Liver (tissue), 9 donors: ENCODE results near the gene A4GALT. TPM values are rescaled to one million over a fixed set of nuclear protein-coding genes. Genes with fewer than 3 reads are reported as not detected.

ENCODE experiments used
- DNase-seq: peaks from one replicate; pipeline ENCODE4 v3.0.0-alpha.2; 2017; ENCODE audit warnings: low spot score
- H3K27ac ChIP-seq, 2 donors: one replicate each; pipeline ENCODE4 v1.7.0; 2013; ENCODE audit warnings: inconsistent platforms in 2 of 2, low read length in 2 of 2, control low read depth in 1 of 2, low read depth in 1 of 2, mild to moderate bottlenecking in 1 of 2
- H3K27me3 ChIP-seq, 4 donors: one replicate each; pipeline versions ENCODE4 v1.6.1 to v1.7.0; 2013; ENCODE audit warnings: low read length in 3 of 4, inconsistent platforms in 1 of 4, mild to moderate bottlenecking in 1 of 4, moderate library complexity in 1 of 4; ENCODE audit not compliant: control insufficient read depth in 4 of 4, insufficient read depth in 4 of 4
- H3K36me3 ChIP-seq, 4 donors: one replicate each; pipeline versions ENCODE4 v1.6.1 to v1.7.0; 2013; ENCODE audit warnings: low read length in 3 of 4, mild to moderate bottlenecking in 3 of 4, low read depth in 1 of 4, moderate library complexity in 1 of 4; ENCODE audit not compliant: control insufficient read depth in 4 of 4, insufficient read depth in 3 of 4
- H3K4me1 ChIP-seq, 4 donors: one replicate each; pipeline versions ENCODE4 v1.6.1 to v1.7.0; 2013; ENCODE audit warnings: low read length in 3 of 4, mild to moderate bottlenecking in 3 of 4, moderate library complexity in 1 of 4; ENCODE audit not compliant: control insufficient read depth in 4 of 4, insufficient read depth in 4 of 4
- H3K4me3 ChIP-seq, 3 donors: one replicate each; pipeline versions ENCODE4 v1.6.1 to v1.7.0; 2013; ENCODE audit warnings: low read length in 3 of 3, control low read depth in 1 of 3, low read depth in 1 of 3, mild to moderate bottlenecking in 1 of 3
- H3K9ac ChIP-seq, 2 donors: one replicate each; pipeline ENCODE4 v1.7.0; 2013; ENCODE audit warnings: low read length in 2 of 2, mild to moderate bottlenecking in 2 of 2, moderate library complexity in 2 of 2, control low read depth in 1 of 2, low read depth in 1 of 2
- H3K9me3 ChIP-seq, 4 donors: one replicate each; pipeline versions ENCODE4 v1.6.1 to v1.7.0; 2013; ENCODE audit warnings: low read length in 3 of 4; ENCODE audit not compliant: control insufficient read depth in 4 of 4
- ATF3 ChIP-seq: IDR thresholded peaks from 2 replicates; pipeline ENCODE4 v1.6.1; 2016; ENCODE audit warnings: antibody characterized with exemption
- CTCF ChIP-seq: fragments of 150-350 bp; IDR thresholded peaks from 2 replicates; pipeline ENCODE4 v1.5.1; 2017; ENCODE audit warnings: improper control_type of control experiment, low read depth, low read length; ENCODE audit not compliant: missing input control
- EGR1 ChIP-seq, 2 donors: IDR thresholded peaks; 2 replicates each; pipeline ENCODE4 v1.6.1; 2016 to 2018; ENCODE audit warnings: antibody characterized with exemption in 2 of 2, low read depth in 2 of 2
- FOXA1 ChIP-seq: IDR thresholded peaks from 2 replicates; pipeline ENCODE4 v1.6.1; 2016; ENCODE audit warnings: antibody characterized with exemption
- FOXA2 ChIP-seq: IDR thresholded peaks from 2 replicates; pipeline ENCODE4 v1.6.1; 2016; ENCODE audit warnings: antibody characterized with exemption
- GABPA ChIP-seq, 2 donors: IDR thresholded peaks in 1 of 2; conservative IDR thresholded peaks in 1 of 2; 2 replicates each; pipeline ENCODE4 v1.6.1; 2016; ENCODE audit warnings: antibody characterized with exemption in 2 of 2, mild to moderate bottlenecking in 1 of 2, moderate library complexity in 1 of 2
- HNF4A ChIP-seq, 2 donors: conservative IDR thresholded peaks; 2 replicates each; pipeline ENCODE4 v1.6.1; 2016; ENCODE audit warnings: antibody characterized with exemption in 2 of 2, mild to moderate bottlenecking in 2 of 2
- HNF4G ChIP-seq: IDR thresholded peaks from 2 replicates; pipeline ENCODE4 v1.6.1; 2016; ENCODE audit warnings: antibody characterized with exemption
- MAX ChIP-seq: IDR thresholded peaks from 2 replicates; pipeline ENCODE4 v1.6.1; 2016; ENCODE audit warnings: antibody characterized with exemption
- NR2F2 ChIP-seq: IDR thresholded peaks from 2 replicates; pipeline ENCODE4 v1.6.1; 2016; ENCODE audit warnings: antibody characterized with exemption
- RAD21 ChIP-seq, 2 donors: IDR thresholded peaks; 2 replicates each; pipeline ENCODE4 v1.6.1; 2016; ENCODE audit warnings: antibody characterized with exemption in 2 of 2, mild to moderate bottlenecking in 2 of 2
- REST ChIP-seq: IDR thresholded peaks from 2 replicates; pipeline ENCODE4 v1.6.1; 2016; ENCODE audit warnings: antibody characterized with exemption, mild to moderate bottlenecking
- SP1 ChIP-seq: IDR thresholded peaks from 2 replicates; pipeline ENCODE4 v1.6.1; 2018; ENCODE audit warnings: antibody characterized with exemption, mild to moderate bottlenecking
- TAF1 ChIP-seq: conservative IDR thresholded peaks from 2 replicates; pipeline ENCODE4 v1.6.1; 2016; ENCODE audit warnings: antibody characterized with exemption, mild to moderate bottlenecking
- YY1 ChIP-seq: IDR thresholded peaks from 2 replicates; pipeline ENCODE4 v1.6.1; 2016; ENCODE audit warnings: antibody characterized with exemption, mild to moderate bottlenecking
- ZBTB33 ChIP-seq: IDR thresholded peaks from 2 replicates; pipeline ENCODE4 v1.6.1; 2016; ENCODE audit warnings: antibody characterized with exemption
- WGBS: extraction: QIAGEN DNeasy Blood & Tissue Kit; methylation state at CpG from one replicate; pipeline ENCODE4 v1.1.7; 2013; 5-methylcytosine and 5-hydroxymethylcytosine counted together
- polyA plus RNA-seq, 2 donors: library from polyadenylated mRNA; stranded (reverse) in 1 of 2; unstranded in 1 of 2; fragments of 200-250 nt in 1 of 2; fragments of >200 nt in 1 of 2; fragmentation: Nextera tagmentation in 1 of 2; extraction: Ambion mirVana in 1 of 2; gene quantifications; one replicate each; pipeline versions ENCODE4 v1.2.1 to v1.2.3, GENCODE V29; 2013 to 2015
- total RNA-seq, 2 donors: library from RNA; depleted of rRNA; stranded (reverse); fragments of >200 nt; gene quantifications; one replicate each; pipeline ENCODE4 v1.2.3, GENCODE V29; 2014
- donor health status: healthy.
- donor health status: healthy.
- donor health status: healthy.
- donor health status: healthy.
- donor health status: healthy.

A4GALT gene
- total and polyA plus RNA-seq, 4 donors: 1.6 to 8.2 (median 2.0) TPM

- no peaks in the 10 kb centered on the region for H3K27me3 ChIP-seq
- H3K9ac ChIP-seq: no peak overlapping the region
- H3K4me1 ChIP-seq: peaks cover 6 to 14% (median 10%) of the 10 kb centered on the region in 4 donors
- no peak for DNase-seq
- no peaks in the 10 kb centered on the region for H3K9me3 ChIP-seq
- no peaks in the 10 kb centered on the region for H3K36me3 ChIP-seq
- no peak overlapping the region for H3K27ac ChIP-seq
- TF ChIP-seq GABPA (IDR thresholded peaks at IDR 0.05 in 1 of 2, conservative IDR thresholded peaks at IDR 0.05 in 1 of 2): no peak
- TF ChIP-seq YY1: no peak
- TF ChIP-seq ZBTB33: no peak
- no peak for TF ChIP-seq SP1
- no peak for TF ChIP-seq RAD21 (IDR thresholded peaks at IDR 0.05)
- TF ChIP-seq FOXA2: no peak
- no peak for TF ChIP-seq MAX
- TF ChIP-seq ATF3: no peak
- no peak for TF ChIP-seq HNF4A (conservative IDR thresholded peaks at IDR 0.05)
- no peak overlapping the region for H3K4me3 ChIP-seq
- WGBS: 90% methylated on average over 32 of the region's 32 CpGs
These were observed 28.2 kb downstream of the A4GALT start for GRCh38 chr22:42692239-42693054.

- H3K4me3 ChIP-seq: no peak overlapping the region
- TF ChIP-seq RAD21 (IDR thresholded peaks at IDR 0.05) (no peak), ZBTB33 (no peak), CTCF (no peak), NR2F2 (no peak), EGR1 (IDR thresholded peaks at IDR 0.05; ENCODE audit: low read depth in 2 of 2) (no peak), REST (no peak), TAF1 (no peak), FOXA2 (no peak), FOXA1 (no peak), HNF4G (no peak), YY1 (no peak), GABPA (IDR thresholded peaks at IDR 0.05 in 1 of 2, conservative IDR thresholded peaks at IDR 0.05 in 1 of 2) (no peak), HNF4A (conservative IDR thresholded peaks at IDR 0.05) (no peak), ATF3 (no peak), SP1 (no peak)
- H3K27me3 ChIP-seq: no peaks in the 10 kb centered on the region
- no peak overlapping the region for H3K9ac ChIP-seq
- no peaks in the 10 kb centered on the region for H3K9me3 ChIP-seq
- H3K4me1 ChIP-seq: peaks cover 6 to 14% (median 11%) of the 10 kb centered on the region in 4 donors
- DNase-seq: no peak
- no peak overlapping the region for H3K27ac ChIP-seq
- H3K36me3 ChIP-seq: no peaks in the 10 kb centered on the region
- WGBS: 95% methylated on average over 10 of the region's 10 CpGs
These were observed 29.2 kb downstream of the A4GALT start for GRCh38 chr22:42691440-42691839.
